ENCODE measurements around the gene PARK7.

DNA sequence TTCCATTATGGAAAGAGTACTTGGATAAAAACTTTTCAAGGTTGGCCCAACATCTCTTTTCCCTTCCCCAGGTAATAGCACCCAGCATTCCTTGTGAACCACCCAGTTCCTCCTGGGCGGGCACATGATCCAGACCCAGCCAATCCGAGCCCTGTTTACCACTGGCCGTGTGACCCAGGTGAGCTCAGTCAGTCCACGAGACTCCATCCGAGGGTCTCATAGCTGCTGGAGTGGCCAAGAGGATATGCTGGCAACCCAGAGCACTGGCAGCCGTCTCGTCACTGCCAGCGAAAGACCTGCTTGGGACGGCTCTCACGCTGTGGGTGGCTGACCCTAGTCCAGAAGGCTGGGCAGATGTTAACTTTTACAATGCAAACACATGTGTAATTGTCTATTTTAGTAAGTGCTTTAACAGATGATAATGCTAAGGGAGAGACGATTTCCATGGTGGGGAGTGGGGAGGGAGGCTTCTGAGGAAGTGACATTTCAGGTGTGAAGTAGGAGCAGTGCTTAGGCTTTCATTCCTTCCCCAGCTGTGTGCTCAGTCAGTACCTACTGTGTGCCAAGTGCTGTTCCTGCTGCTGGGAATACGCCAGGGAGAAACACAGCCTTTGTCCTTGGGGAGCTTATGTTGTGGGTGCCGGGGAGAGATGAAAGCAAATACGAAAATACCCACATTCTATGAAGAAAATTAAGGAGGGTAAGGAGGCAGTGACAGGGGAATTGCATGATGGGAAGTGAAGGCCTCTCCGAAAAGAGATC lies 24.5 kb downstream of the PARK7 start:
- TF ChIP-seq, protein P1, sequence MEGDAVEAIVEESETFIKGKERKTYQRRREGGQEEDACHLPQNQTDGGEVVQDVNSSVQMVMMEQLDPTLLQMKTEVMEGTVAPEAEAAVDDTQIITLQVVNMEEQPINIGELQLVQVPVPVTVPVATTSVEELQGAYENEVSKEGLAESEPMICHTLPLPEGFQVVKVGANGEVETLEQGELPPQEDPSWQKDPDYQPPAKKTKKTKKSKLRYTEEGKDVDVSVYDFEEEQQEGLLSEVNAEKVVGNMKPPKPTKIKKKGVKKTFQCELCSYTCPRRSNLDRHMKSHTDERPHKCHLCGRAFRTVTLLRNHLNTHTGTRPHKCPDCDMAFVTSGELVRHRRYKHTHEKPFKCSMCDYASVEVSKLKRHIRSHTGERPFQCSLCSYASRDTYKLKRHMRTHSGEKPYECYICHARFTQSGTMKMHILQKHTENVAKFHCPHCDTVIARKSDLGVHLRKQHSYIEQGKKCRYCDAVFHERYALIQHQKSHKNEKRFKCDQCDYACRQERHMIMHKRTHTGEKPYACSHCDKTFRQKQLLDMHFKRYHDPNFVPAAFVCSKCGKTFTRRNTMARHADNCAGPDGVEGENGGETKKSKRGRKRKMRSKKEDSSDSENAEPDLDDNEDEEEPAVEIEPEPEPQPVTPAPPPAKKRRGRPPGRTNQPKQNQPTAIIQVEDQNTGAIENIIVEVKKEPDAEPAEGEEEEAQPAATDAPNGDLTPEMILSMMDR (conservative IDR thresholded peaks at IDR 0.05 in 1 of 2, IDR thresholded peaks at IDR 0.05 in 1 of 2; ENCODE audit: extremely low read depth in 1 of 2, insufficient read depth in 1 of 2, low read depth in 1 of 2, low read length in 2 of 2): no peak
- no peak for TF ChIP-seq EZH2 (IDR thresholded peaks at IDR 0.05; ENCODE audit: borderline replicate concordance, low read length)
